ENCODE measurements around the gene ASAP2. TPM values are rescaled to one million over a fixed set of nuclear protein-coding genes. Genes with fewer than 3 reads are reported as not detected.

ASAP2 gene
- polyA plus RNA-seq, 1 donor from 2014 or later, result 41.0 TPM

GRCh38 chr2:9225806-9226205, 19.2 kb downstream of the ASAP2 start:
- H3K9me2 ChIP-seq (ENCODE audit: insufficient read depth, low read length), result no peaks in the 10 kb centered on the region
- H3K27ac ChIP-seq (ENCODE audit: low read length), result no peak overlapping the region
- no peaks in the 10 kb centered on the region for H3K9me3 ChIP-seq (ENCODE audit: low read length)
- no peak for TF ChIP-seq RAD21 (conservative IDR thresholded peaks at IDR 0.05)
- TF ChIP-seq TAF1 (IDR thresholded peaks at IDR 0.05; ENCODE audit: low read depth), result no peak
- no peak for TF ChIP-seq EP300 (conservative IDR thresholded peaks at IDR 0.05; ENCODE audit: poor library complexity, severe bottlenecking)
- TF ChIP-seq REST (IDR thresholded peaks at IDR 0.05; ENCODE audit: borderline replicate concordance), result no peak
- no peak for TF ChIP-seq POLR2AphosphoS5 (IDR thresholded peaks at IDR 0.05)
- TF ChIP-seq MXI1 (conservative IDR thresholded peaks at IDR 0.05; ENCODE audit: poor library complexity, severe bottlenecking), result no peak
- TF ChIP-seq SMC3 (conservative IDR thresholded peaks at IDR 0.05; ENCODE audit: poor library complexity), result no peak
- no peak for TF ChIP-seq EZH2 (IDR thresholded peaks at IDR 0.05; ENCODE audit: borderline replicate concordance, insufficient read depth, low read length, poor library complexity, severe bottlenecking)
- no peak for TF ChIP-seq CTCF (IDR thresholded peaks at IDR 0.05; ENCODE audit: poor library complexity, severe bottlenecking)
- no peaks in the 10 kb centered on the region for H3K27me3 ChIP-seq (ENCODE audit: insufficient read depth, low read depth, low read length)
- no peaks in the 10 kb centered on the region for H3F3A ChIP-seq (ENCODE audit: insufficient read depth, low read length, poor library complexity, severe bottlenecking)
- H3K9ac ChIP-seq (ENCODE audit: low read length), result no peak overlapping the region
- no peaks in the 10 kb centered on the region for H3K36me3 ChIP-seq (ENCODE audit: insufficient read depth, low read length)
- peaks cover 8% of the 10 kb centered on the region for H4K20me1 ChIP-seq (ENCODE audit: insufficient read depth)
- no peak overlapping the region for H2AFZ ChIP-seq (ENCODE audit: low read depth, low read length)
- no peak overlapping the region for H3K4me3 ChIP-seq (ENCODE audit: low read length)
- no peak overlapping the region for H3K4me2 ChIP-seq (ENCODE audit: low read length)
- H3K79me2 ChIP-seq (replicated peaks; ENCODE audit: insufficient read depth, low read length), result peaks cover 85% of the 10 kb centered on the region

- TF ChIP-seq TAF1 (IDR thresholded peaks at IDR 0.05; ENCODE audit: low read depth) (no peak), RAD21 (conservative IDR thresholded peaks at IDR 0.05) (no peak), EZH2 (IDR thresholded peaks at IDR 0.05; ENCODE audit: borderline replicate concordance, insufficient read depth, low read length, poor library complexity, severe bottlenecking) (no peak), SMC3 (conservative IDR thresholded peaks at IDR 0.05; ENCODE audit: poor library complexity) (no peak), POLR2AphosphoS5 (IDR thresholded peaks at IDR 0.05) (no peak), REST (IDR thresholded peaks at IDR 0.05; ENCODE audit: borderline replicate concordance) (no peak), EP300 (conservative IDR thresholded peaks at IDR 0.05; ENCODE audit: poor library complexity, severe bottlenecking) (no peak), CTCF (IDR thresholded peaks at IDR 0.05; ENCODE audit: poor library complexity, severe bottlenecking) (no peak), MXI1 (conservative IDR thresholded peaks at IDR 0.05; ENCODE audit: poor library complexity, severe bottlenecking) (no peak)
- H2AFZ ChIP-seq (ENCODE audit: low read depth, low read length), result no peak overlapping the region
- H3K27me3 ChIP-seq (ENCODE audit: insufficient read depth, low read depth, low read length), result no peaks in the 10 kb centered on the region
- H3K27ac ChIP-seq (ENCODE audit: low read length), result no peak overlapping the region
- no peak overlapping the region for H3K9ac ChIP-seq (ENCODE audit: low read length)
- no peak overlapping the region for H3K4me3 ChIP-seq (ENCODE audit: low read length)
- no peaks in the 10 kb centered on the region for H3F3A ChIP-seq (ENCODE audit: insufficient read depth, low read length, poor library complexity, severe bottlenecking)
- peaks cover 8% of the 10 kb centered on the region for H4K20me1 ChIP-seq (ENCODE audit: insufficient read depth)
- H3K36me3 ChIP-seq (ENCODE audit: insufficient read depth, low read length), result no peaks in the 10 kb centered on the region
- H3K4me2 ChIP-seq (ENCODE audit: low read length), result no peak overlapping the region
- H3K9me2 ChIP-seq (ENCODE audit: insufficient read depth, low read length), result no peaks in the 10 kb centered on the region
- no peaks in the 10 kb centered on the region for H3K9me3 ChIP-seq (ENCODE audit: low read length)
- peaks cover 85% of the 10 kb centered on the region for H3K79me2 ChIP-seq (replicated peaks; ENCODE audit: insufficient read depth, low read length)
These were observed 20.1 kb downstream of the ASAP2 start for GRCh38 chr2:9226458-9227380.
